ELR (cell line): ENCODE measurements around the gene SF3B1.
"Not testable (repeated sequence)": the region's sequence is repeated elsewhere in the genome, so short reads cannot be mapped to it uniquely, and the experiment has no call there.

Experiments
- DNase-seq: peaks from one replicate; pipeline ENCODE4 v3.0.0-alpha.2; 2015; ENCODE audit warnings: low read depth

The SF3B1 gene

GRCh38 chr2:197435598-197436420, 981 bp upstream of the SF3B1 start:
- no peak for DNase-seq

- DNase-seq = peak; percentile 25
Observed at GRCh38 chr2:197433780-197434438, 919 bp downstream of the SF3B1 start.

GRCh38 chr2:197432527-197432926, 2.3 kb downstream of the SF3B1 start:
- DNase-seq = not testable (repeated sequence)

- DNase-seq = no peak
Observed at GRCh38 chr2:197431858-197432257, 3.0 kb downstream of the SF3B1 start.

GRCh38 chr2:197427986-197428385, 6.8 kb downstream of the SF3B1 start:
- DNase-seq = no peak

- no peak for DNase-seq
Observed at GRCh38 chr2:197426723-197427603, 7.9 kb downstream of the SF3B1 start.

- no peak for DNase-seq
Observed at GRCh38 chr2:197425550-197425949, 9.3 kb downstream of the SF3B1 start.

- DNase-seq = no peak
Observed at GRCh38 chr2:197423307-197423706, 11.5 kb downstream of the SF3B1 start.

GRCh38 chr2:197419438-197419837, 15.4 kb downstream of the SF3B1 start:
- no peak for DNase-seq

- no peak for DNase-seq
Observed at GRCh38 chr2:197416268-197416667, 18.6 kb downstream of the SF3B1 start.

GRCh38 chr2:197414515-197414914, 20.3 kb downstream of the SF3B1 start:
- no peak for DNase-seq

GRCh38 chr2:197414039-197414438, 20.8 kb downstream of the SF3B1 start:
- DNase-seq = no peak

- no peak for DNase-seq
Observed at GRCh38 chr2:197405582-197405981, 29.2 kb downstream of the SF3B1 start.

GRCh38 chr2:197399887-197400540, 34.8 kb downstream of the SF3B1 start:
- DNase-seq = peak; percentile 29

GRCh38 chr2:197398913-197399312, 35.9 kb downstream of the SF3B1 start:
- no peak for DNase-seq

GRCh38 chr2:197391220-197391717, 43.6 kb downstream of the SF3B1 start:
- no peak for DNase-seq

GRCh38 chr2:197388866-197389587, 45.8 kb downstream of the SF3B1 start:
- DNase-seq = no peak

GRCh38 chr2:197387179-197387578, 47.6 kb downstream of the SF3B1 start:
- DNase-seq = no peak

GRCh38 chr2:197386242-197386641, 48.6 kb downstream of the SF3B1 start:
- DNase-seq = no peak

GRCh38 chr2:197383825-197384224, 51.0 kb downstream of the SF3B1 start:
- DNase-seq = no peak

GRCh38 chr2:197381641-197382040, 53.2 kb downstream of the SF3B1 start:
- DNase-seq = no peak
